Calu3 (cell line): ENCODE results near the gene MAP6. TPM values are rescaled to one million over a fixed set of nuclear protein-coding genes. Genes with fewer than 3 reads are reported as not detected.

Source experiments
- BruUV-seq: library from RNA; stranded (reverse); fragments of 400-500 nt; replicated peaks from 2 replicates; lab custom pipeline; 2021; lab: Mats Ljungman, UMichigan
- CTCF ChIA-PET: fragments of 300-600 bp; sonication (Branson Sonifier 250); formaldehyde crosslinking; loops from one replicate; lab custom pipeline; 2022; ENCODE audit warnings: antibody characterized with exemption; lab: Charles Lee
- DNase-seq: peaks from one replicate; pipeline ENCODE4 v3.0.0; 2022
- H3K27ac Mint-ChIP-seq: one replicate; pipeline ENCODE4 v1.8.0; 2022; ENCODE audit warnings: mixed read lengths; ENCODE audit not compliant: unreplicated experiment
- H3K27me3 Mint-ChIP-seq: one replicate; pipeline ENCODE4 v1.8.0; 2022; ENCODE audit warnings: mixed read lengths; ENCODE audit not compliant: unreplicated experiment
- H3K36me3 Mint-ChIP-seq: one replicate; pipeline ENCODE4 v1.8.0; 2022; ENCODE audit warnings: mild to moderate bottlenecking, moderate library complexity, mixed read lengths; ENCODE audit not compliant: insufficient read depth, unreplicated experiment
- H3K4me1 Mint-ChIP-seq: one replicate; pipeline ENCODE4 v1.8.0; 2022; ENCODE audit warnings: mild to moderate bottlenecking, low read depth, mixed read lengths; ENCODE audit not compliant: unreplicated experiment
- H3K4me3 Mint-ChIP-seq: one replicate; pipeline ENCODE4 v1.8.0; 2022; ENCODE audit warnings: mild to moderate bottlenecking, low read depth, moderate library complexity, mixed read lengths; ENCODE audit not compliant: unreplicated experiment
- H3K9me3 Mint-ChIP-seq: one replicate; pipeline ENCODE4 v1.8.0; 2022; ENCODE audit warnings: low read depth, mixed read lengths; ENCODE audit not compliant: unreplicated experiment
- CTCF ChIP-seq: fragments of 200-600 bp; IDR thresholded peaks from one replicate; pipeline ENCODE4 v1.8.0; 2022; ENCODE audit warnings: antibody characterized with exemption; ENCODE audit not compliant: unreplicated experiment
- intact Hi-C: fragments of 100-400 bp; cut with micrococcal nuclease; formaldehyde crosslinking; loops from one replicate; pipeline ENCODE4 v1.10.0; 2022; ENCODE audit not compliant: unreplicated experiment
- total RNA-seq: library from RNA; stranded (reverse); gene quantifications from 2 replicates; pipeline ENCODE4 v1.2.3, GENCODE V29; 2022

Gene MAP6
- total RNA-seq, 1 experiment from 2014 or later: not detected

- peak overlapping the region; percentile 71 for H3K4me3 Mint-ChIP-seq
- H3K27me3 Mint-ChIP-seq: no peaks in the 10 kb centered on the region
- H3K36me3 Mint-ChIP-seq: peaks cover 18% of the 10 kb centered on the region
- no TSS peak for BruUV-seq
- no peak overlapping the region for H3K27ac Mint-ChIP-seq
- no peak for DNase-seq
- intact Hi-C loops: no loop called here
- H3K9me3 Mint-ChIP-seq: no peaks in the 10 kb centered on the region
- H3K4me1 Mint-ChIP-seq: peaks cover 3% of the 10 kb centered on the region
- TF ChIP-seq CTCF: no peak
- CTCF ChIA-PET: no interaction called here
These were observed 84.8 kb downstream of the MAP6 start for GRCh38 chr11:75583718-75584658.

GRCh38 chr11:75582895-75583717 is 85.7 kb downstream of the MAP6 start:
- peak overlapping the region; percentile 71 for H3K4me3 Mint-ChIP-seq
- no peaks in the 10 kb centered on the region for H3K27me3 Mint-ChIP-seq
- DNase-seq: peak; percentile 57
- BruUV-seq: no TSS peak
- CTCF ChIA-PET: no interaction called here
- H3K9me3 Mint-ChIP-seq: no peaks in the 10 kb centered on the region
- peak overlapping the region; percentile 67 for H3K27ac Mint-ChIP-seq
- TF ChIP-seq CTCF: no peak
- intact Hi-C loops: no loop called here
- peaks cover 18% of the 10 kb centered on the region for H3K36me3 Mint-ChIP-seq
- no peaks in the 10 kb centered on the region for H3K4me1 Mint-ChIP-seq

GRCh38 chr11:75582506-75582894 is 86.3 kb downstream of the MAP6 start:
- peaks cover 18% of the 10 kb centered on the region for H3K36me3 Mint-ChIP-seq
- H3K4me3 Mint-ChIP-seq: peak overlapping the region; percentile 71
- CTCF ChIA-PET: no interaction called here
- no peak for TF ChIP-seq CTCF
- peak overlapping the region; percentile 67 for H3K27ac Mint-ChIP-seq
- no peak for DNase-seq
- no peaks in the 10 kb centered on the region for H3K4me1 Mint-ChIP-seq
- H3K9me3 Mint-ChIP-seq: no peaks in the 10 kb centered on the region
- H3K27me3 Mint-ChIP-seq: no peaks in the 10 kb centered on the region
- intact Hi-C loops: no loop called here
- BruUV-seq: no TSS peak

GRCh38 chr11:75579841-75580240 is 89.0 kb downstream of the MAP6 start:
- Mint-ChIP-seq H3K4me1 (peaks cover 16% of the 10 kb centered on the region), H3K27me3 (no peaks in the 10 kb centered on the region), H3K27ac (no peak overlapping the region), H3K36me3 (peaks cover 27% of the 10 kb centered on the region), H3K9me3 (no peaks in the 10 kb centered on the region), H3K4me3 (no peak overlapping the region)
- TF ChIP-seq CTCF: no peak
- CTCF ChIA-PET: no interaction called here
- no peak for DNase-seq
- no TSS peak for BruUV-seq
- intact Hi-C loops: no loop called here
